ENCODE data around the gene CTSK. TPM values are rescaled to one million over a fixed set of nuclear protein-coding genes. Genes with fewer than 3 reads are reported as not detected.

The CTSK gene
- total RNA-seq, 1 experiment from 2014 or later: 3.5 TPM

DNA sequence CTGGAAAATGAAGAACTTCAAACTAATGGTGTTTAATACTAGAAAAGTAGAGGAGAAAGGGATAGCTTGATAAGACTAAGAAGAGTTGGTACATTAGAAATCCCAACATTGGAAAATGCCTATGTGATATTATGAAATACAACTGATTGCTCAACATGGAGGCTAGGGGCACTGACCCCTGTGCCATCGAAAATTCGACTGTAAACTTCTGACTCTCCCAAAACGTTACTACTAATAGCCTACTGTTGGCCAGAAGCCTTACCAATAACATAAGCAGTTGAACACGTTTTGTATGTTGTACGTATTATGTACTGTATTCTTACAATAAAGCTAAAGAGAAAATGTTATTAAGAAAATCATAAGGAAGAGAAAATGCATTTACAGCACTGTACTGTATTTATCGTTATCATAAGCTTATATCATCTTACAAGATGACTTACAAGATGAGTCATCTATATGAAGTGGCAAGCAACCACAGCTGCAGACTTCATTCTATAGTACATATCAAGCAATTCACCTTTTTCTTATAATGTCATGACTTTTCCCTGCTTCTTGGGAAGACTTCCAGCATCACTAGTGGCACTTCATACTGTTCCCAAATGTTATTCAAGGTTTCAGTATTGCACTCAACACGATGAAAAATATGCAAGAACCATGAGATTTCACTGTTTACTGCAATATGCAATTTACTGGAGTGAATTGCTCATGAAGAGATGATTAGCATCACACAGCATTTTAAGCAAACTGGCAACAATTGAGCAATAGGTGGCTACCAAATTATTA lies 12.9 kb upstream of the CTSK start:
- Histone ChIP-seq H3K9ac (ENCODE audit: low read length) (no peak overlapping the region), H3K4me2 (ENCODE audit: low read length) (no peak overlapping the region), H3K4me1 (ENCODE audit: control insufficient read depth in 1 of 2, insufficient read depth in 2 of 2, low read length in 2 of 2) (no peaks in the 10 kb centered on the region), H3K27ac (ENCODE audit: low read depth, low read length) (no peak overlapping the region), H4K20me1 (ENCODE audit: insufficient read depth) (no peaks in the 10 kb centered on the region), H3K9me3 (ENCODE audit: control insufficient read depth in 1 of 2, insufficient read depth in 1 of 2, low read depth in 1 of 2, low read length in 2 of 2) (no peaks in the 10 kb centered on the region), H2AFZ (ENCODE audit: low read depth, low read length, poor library complexity, severe bottlenecking) (no peak overlapping the region), H3K4me3 (replicated peaks in 1 of 2; ENCODE audit: low read depth in 1 of 2, low read length in 2 of 2) (no peak overlapping the region), H3K36me3 (ENCODE audit: control insufficient read depth in 1 of 2, insufficient read depth in 2 of 2, low read length in 2 of 2) (peaks cover 8 to 21% of the 10 kb centered on the region in 2 experiments), H3K79me2 (ENCODE audit: insufficient read depth, low read length) (no peaks in the 10 kb centered on the region), H3K9me2 (ENCODE audit: insufficient read depth) (no peaks in the 10 kb centered on the region), H3K27me3 (ENCODE audit: insufficient read depth, low read length) (no peaks in the 10 kb centered on the region)
- BruUV-seq (replicated peaks): no TSS peak
- TF ChIP-seq CEBPB (IDR thresholded peaks at IDR 0.05; ENCODE audit: low read depth) (no peak), RAD21 (IDR thresholded peaks at IDR 0.05; ENCODE audit: low read depth) (no peak), SRF (IDR thresholded peaks at IDR 0.05; ENCODE audit: low read depth) (no peak), FOSL1 (IDR thresholded peaks at IDR 0.05; ENCODE audit: low read depth) (no peak), SP1 (IDR thresholded peaks at IDR 0.05; ENCODE audit: low read depth) (no peak), EZH2phosphoT487 (IDR thresholded peaks at IDR 0.05; ENCODE audit: borderline replicate concordance) (no peak), POLR2AphosphoS5 (IDR thresholded peaks at IDR 0.05; ENCODE audit: low read depth, low read length) (no peak), JUND (IDR thresholded peaks at IDR 0.05) (no peak), ZNF274 (IDR thresholded peaks at IDR 0.05; ENCODE audit: low read depth, low read length) (no peak), EGR1 (IDR thresholded peaks at IDR 0.05; ENCODE audit: low read depth) (no peak)
- TF ChIP-seq, protein P1, sequence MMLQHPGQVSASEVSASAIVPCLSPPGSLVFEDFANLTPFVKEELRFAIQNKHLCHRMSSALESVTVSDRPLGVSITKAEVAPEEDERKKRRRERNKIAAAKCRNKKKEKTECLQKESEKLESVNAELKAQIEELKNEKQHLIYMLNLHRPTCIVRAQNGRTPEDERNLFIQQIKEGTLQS (IDR thresholded peaks at IDR 0.05): no peak
- TF ChIP-seq, protein P2, sequence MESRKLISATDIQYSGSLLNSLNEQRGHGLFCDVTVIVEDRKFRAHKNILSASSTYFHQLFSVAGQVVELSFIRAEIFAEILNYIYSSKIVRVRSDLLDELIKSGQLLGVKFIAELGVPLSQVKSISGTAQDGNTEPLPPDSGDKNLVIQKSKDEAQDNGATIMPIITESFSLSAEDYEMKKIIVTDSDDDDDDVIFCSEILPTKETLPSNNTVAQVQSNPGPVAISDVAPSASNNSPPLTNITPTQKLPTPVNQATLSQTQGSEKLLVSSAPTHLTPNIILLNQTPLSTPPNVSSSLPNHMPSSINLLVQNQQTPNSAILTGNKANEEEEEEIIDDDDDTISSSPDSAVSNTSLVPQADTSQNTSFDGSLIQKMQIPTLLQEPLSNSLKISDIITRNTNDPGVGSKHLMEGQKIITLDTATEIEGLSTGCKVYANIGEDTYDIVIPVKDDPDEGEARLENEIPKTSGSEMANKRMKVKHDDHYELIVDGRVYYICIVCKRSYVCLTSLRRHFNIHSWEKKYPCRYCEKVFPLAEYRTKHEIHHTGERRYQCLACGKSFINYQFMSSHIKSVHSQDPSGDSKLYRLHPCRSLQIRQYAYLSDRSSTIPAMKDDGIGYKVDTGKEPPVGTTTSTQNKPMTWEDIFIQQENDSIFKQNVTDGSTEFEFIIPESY (IDR thresholded peaks at IDR 0.05; ENCODE audit: extremely low read depth, insufficient replicate concordance, low read length): no peak
- TF ChIP-seq, protein P3, sequence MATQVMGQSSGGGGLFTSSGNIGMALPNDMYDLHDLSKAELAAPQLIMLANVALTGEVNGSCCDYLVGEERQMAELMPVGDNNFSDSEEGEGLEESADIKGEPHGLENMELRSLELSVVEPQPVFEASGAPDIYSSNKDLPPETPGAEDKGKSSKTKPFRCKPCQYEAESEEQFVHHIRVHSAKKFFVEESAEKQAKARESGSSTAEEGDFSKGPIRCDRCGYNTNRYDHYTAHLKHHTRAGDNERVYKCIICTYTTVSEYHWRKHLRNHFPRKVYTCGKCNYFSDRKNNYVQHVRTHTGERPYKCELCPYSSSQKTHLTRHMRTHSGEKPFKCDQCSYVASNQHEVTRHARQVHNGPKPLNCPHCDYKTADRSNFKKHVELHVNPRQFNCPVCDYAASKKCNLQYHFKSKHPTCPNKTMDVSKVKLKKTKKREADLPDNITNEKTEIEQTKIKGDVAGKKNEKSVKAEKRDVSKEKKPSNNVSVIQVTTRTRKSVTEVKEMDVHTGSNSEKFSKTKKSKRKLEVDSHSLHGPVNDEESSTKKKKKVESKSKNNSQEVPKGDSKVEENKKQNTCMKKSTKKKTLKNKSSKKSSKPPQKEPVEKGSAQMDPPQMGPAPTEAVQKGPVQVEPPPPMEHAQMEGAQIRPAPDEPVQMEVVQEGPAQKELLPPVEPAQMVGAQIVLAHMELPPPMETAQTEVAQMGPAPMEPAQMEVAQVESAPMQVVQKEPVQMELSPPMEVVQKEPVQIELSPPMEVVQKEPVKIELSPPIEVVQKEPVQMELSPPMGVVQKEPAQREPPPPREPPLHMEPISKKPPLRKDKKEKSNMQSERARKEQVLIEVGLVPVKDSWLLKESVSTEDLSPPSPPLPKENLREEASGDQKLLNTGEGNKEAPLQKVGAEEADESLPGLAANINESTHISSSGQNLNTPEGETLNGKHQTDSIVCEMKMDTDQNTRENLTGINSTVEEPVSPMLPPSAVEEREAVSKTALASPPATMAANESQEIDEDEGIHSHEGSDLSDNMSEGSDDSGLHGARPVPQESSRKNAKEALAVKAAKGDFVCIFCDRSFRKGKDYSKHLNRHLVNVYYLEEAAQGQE (IDR thresholded peaks at IDR 0.05; ENCODE audit: low read depth): no peak
- RAD21 ChIA-PET (ENCODE audit: low non-redundant PET in 1 of 2, low total read pairs in 2 of 2, uncharacterized antibody in 2 of 2, unreplicated experiment in 2 of 2): no interaction called here
- POLR2A ChIA-PET: no interaction called here
- CTCF ChIA-PET: no interaction called here
- ATAC-seq: no peak
- no peak for DNase-seq (ENCODE audit: low read depth, low spot score)
- intact Hi-C loops (cut with micrococcal nuclease): no loop called here
